Tibial artery (tissue), 4 donors: ENCODE results near the gene RAB1A.
"Not testable (repeated sequence)": the region's sequence is repeated elsewhere in the genome, so short reads cannot be mapped to it uniquely, and the experiment has no call there.

ENCODE experiments used
- DNase-seq, 2 donors: peaks; one replicate each; pipeline ENCODE4 v3.0.0-alpha.2; 2019
- H3K27ac ChIP-seq, 2 donors: fragments of 200-600 bp; sonication (generic) in 1 of 2; 1 replicate in 1 of 2; 2 replicates in 1 of 2; pipeline ENCODE4 v1.5.1; 2018 to 2019; ENCODE audit warnings: mild to moderate bottlenecking in 1 of 2
- H3K27me3 ChIP-seq, 2 donors: fragments of 200-600 bp; sonication (generic) in 1 of 2; one replicate each; pipeline versions ENCODE4 v1.5.1 to v1.6.0; 2016 to 2019
- H3K36me3 ChIP-seq, 3 donors: fragments of 200-600 bp; sonication (generic) in 2 of 3; one replicate each; pipeline ENCODE4 v1.5.1; 2016 to 2019; ENCODE audit warnings: mild to moderate bottlenecking in 2 of 3
- H3K4me1 ChIP-seq, 4 donors: fragments of 200-600 bp; sonication (generic) in 2 of 4; 1 replicate in 3 of 4; 2 replicates in 1 of 4; pipeline ENCODE4 v1.5.1; 2016 to 2019
- H3K4me3 ChIP-seq, 2 donors: fragments of 200-600 bp; sonication (generic) in 1 of 2; 1 replicate in 1 of 2; 2 replicates in 1 of 2; pipeline ENCODE4 v1.5.1; 2018 to 2019; ENCODE audit warnings: mild to moderate bottlenecking in 2 of 2
- H3K9me3 ChIP-seq, 3 donors: fragments of 200-600 bp; sonication (generic) in 1 of 3; one replicate each; pipeline ENCODE4 v1.5.1; 2016 to 2019
- CTCF ChIP-seq, 2 experiments: fragments of 200-600 bp in 1 of 2; fragments of 450-650 bp in 1 of 2; IDR thresholded peaks; one replicate each; pipeline ENCODE4 v1.5.1; 2017 to 2019; ENCODE audit warnings: antibody characterized with exemption in 2 of 2, mild to moderate bottlenecking in 1 of 2, moderate library complexity in 1 of 2
- intact Hi-C: fragments of 100-400 bp; cut with DNase I; formaldehyde crosslinking; loops from one replicate; pipeline ENCODE4 v1.15.0; 2023; ENCODE audit warnings: low total_unique reads

The RAB1A gene

GRCh38 chr2:65129826-65130663, at the start of gene RAB1A:
RAB1A (minus strand) TSS chr2:65130106; CDS start chr2:65129915, 191 bp downstream.
- H3K27me3 ChIP-seq: no peaks in the 10 kb centered on the region
- peak in 1 of 2 experiments; percentile 49 for TF ChIP-seq CTCF (IDR thresholded peaks at IDR 0.05)
- peak within 1 kb of the TSS; percentile 99 for H3K27ac ChIP-seq
- H3K4me3 ChIP-seq: peak within 1 kb of the TSS; percentile 89 to 90
- no peaks in the 10 kb centered on the region for H3K9me3 ChIP-seq
- no peaks in the 10 kb centered on the region for H3K36me3 ChIP-seq
- peaks cover 0 to 44% (median 22%) of the 10 kb centered on the region in 4 donors for H3K4me1 ChIP-seq
- peak; percentile 99 to 100 for DNase-seq
- intact Hi-C loops: loop anchor here (2.0 kb wide), 1 partner anchor 75 kb away; no protein-coding TSS in a partner anchor

GRCh38 chr2:65177751-65178442, 48.0 kb upstream of the RAB1A start:
- Histone ChIP-seq H3K4me3 (no peak overlapping the region), H3K9me3 (no peaks in the 10 kb centered on the region), H3K36me3 (no peaks in the 10 kb centered on the region), H3K4me1 (no peaks in the 10 kb centered on the region), H3K27me3 (peaks cover 0 to 15% of the 10 kb centered on the region in 2 donors), H3K27ac (no peak overlapping the region)
- no peak for TF ChIP-seq CTCF (IDR thresholded peaks at IDR 0.05)
- DNase-seq: no peak
- intact Hi-C loops: no loop called here

GRCh38 chr2:65175894-65176530, 46.1 kb upstream of the RAB1A start:
- Histone ChIP-seq H3K4me1 (no peaks in the 10 kb centered on the region), H3K4me3 (no peak overlapping the region), H3K36me3 (no peaks in the 10 kb centered on the region), H3K9me3 (no peaks in the 10 kb centered on the region), H3K27me3 (peaks cover 0 to 15% of the 10 kb centered on the region in 2 donors), H3K27ac (no peak overlapping the region)
- no peak for TF ChIP-seq CTCF (IDR thresholded peaks at IDR 0.05)
- no peak for DNase-seq
- intact Hi-C loops: no loop called here

DNA sequence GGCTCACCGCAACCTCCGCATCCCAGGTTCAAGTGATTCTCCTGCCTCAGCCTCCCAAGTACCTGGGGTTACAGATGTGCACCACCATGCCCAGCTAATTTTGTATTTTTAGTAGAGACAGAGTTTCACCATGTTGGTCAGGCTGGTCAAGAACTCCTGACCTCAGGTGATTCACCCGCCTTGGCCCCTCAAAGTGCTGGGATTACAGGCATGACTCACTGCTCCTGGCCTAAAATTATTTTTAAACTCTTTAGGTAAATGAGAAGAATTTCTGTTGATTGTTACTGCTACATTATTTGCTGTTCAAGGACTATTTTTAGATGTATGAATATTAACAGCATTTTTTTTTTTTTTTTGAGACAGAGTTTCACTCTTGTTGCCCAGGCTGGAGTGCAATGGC, 44.1 kb upstream of the RAB1A start:
- H3K27ac ChIP-seq, H3K4me1 ChIP-seq, H3K9me3 ChIP-seq, DNase-seq, intact Hi-C loops, H3K4me3 ChIP-seq, H3K36me3 ChIP-seq: not testable (repeated sequence)
- peaks cover 0 to 15% of the 10 kb centered on the region in 2 donors for H3K27me3 ChIP-seq

DNA sequence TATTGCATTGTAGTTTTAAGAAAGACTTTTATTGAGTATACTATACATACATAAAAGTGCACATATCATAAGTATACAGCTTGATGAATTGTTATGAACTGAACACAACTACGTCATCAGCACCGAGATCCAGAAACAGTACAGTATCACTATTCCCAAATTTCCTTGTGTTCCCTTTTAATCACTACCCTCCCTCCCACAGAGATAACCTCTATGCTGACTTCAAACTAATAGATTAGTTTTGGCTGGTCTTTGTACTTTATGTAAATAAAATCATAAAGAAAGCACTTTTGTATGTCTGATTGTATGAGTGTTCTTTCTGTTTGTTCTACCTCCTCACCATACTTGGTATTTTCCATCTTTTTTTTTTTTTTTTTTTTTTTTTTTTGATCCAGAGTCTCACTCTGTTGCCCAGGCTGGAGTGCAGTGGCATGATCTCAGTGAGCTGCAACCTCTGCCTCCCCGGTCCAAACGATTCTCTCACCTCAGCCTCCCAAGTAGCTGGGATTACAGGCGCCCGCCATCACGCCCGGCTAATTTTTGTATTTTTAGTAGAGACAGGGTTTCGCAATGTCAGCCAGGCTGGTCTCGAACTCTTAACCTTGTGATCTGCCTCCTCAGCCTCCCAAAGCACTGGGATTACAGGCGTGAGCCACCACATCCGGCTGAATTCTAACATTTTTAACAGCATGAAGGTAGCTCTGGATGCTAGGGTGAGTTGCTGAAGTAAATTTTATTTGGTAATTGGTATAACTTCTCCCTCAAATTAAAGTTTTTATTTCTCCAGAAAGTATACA, 43.3 kb upstream of the RAB1A start:
- Histone ChIP-seq H3K9me3 (no peaks in the 10 kb centered on the region), H3K4me3 (no peak overlapping the region), H3K4me1 (no peaks in the 10 kb centered on the region), H3K27ac (no peak overlapping the region), H3K27me3 (peaks cover 0 to 15% of the 10 kb centered on the region in 2 donors), H3K36me3 (no peaks in the 10 kb centered on the region)
- no peak for DNase-seq
- intact Hi-C loops: no loop called here
- no peak for TF ChIP-seq CTCF (IDR thresholded peaks at IDR 0.05)

DNA sequence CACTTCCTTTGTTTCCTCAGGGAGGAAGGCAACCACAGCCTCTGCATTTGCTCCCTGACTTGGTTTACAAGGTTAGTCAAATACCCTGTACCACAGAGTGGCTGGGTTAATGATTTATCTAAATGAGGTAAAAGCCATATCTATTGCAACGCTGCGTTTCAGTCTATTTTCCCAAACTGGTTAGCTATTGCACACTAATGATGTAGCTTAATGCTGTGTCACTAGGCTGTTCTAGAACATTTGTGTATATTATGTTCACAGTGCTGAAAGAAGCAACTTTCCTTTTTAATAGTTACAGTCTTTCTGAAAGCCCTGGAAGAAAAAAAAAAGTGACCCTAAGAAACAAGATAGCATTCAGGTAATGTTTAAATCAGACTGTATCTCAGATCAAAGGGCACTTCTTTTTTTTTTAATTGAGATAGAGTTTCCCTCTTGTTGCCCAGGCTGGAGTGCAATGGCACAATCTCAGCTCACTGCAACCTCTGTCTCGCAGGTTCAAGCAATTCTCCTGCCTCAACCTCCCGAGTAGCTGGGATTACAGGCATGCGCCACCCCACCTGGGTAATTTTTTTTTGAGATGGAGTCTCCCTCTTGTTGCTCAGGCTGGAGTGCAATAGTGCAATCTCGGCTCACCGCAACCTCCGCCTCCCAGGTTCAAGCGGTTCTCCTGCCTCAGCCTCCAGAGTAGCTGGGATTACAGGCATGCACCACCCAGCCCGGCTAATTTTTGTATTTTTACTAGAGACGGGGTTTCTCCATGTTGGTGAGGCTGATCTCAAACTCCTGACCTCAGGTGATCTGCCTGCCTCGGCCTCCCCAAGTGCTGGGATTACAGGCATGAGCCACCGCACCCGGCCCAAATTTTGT, 40.9 kb upstream of the RAB1A start:
- H3K36me3 ChIP-seq, H3K9me3 ChIP-seq, H3K4me3 ChIP-seq, H3K4me1 ChIP-seq, H3K27me3 ChIP-seq, H3K27ac ChIP-seq, DNase-seq, intact Hi-C loops: not testable (repeated sequence)
